HEK293 (cell line): ENCODE measurements around the gene SEMA3G.

Experiments used
- CTCF ChIA-PET: fragments of 350-600 bp; formaldehyde crosslinking; extraction: SDS; loops from one replicate; lab custom pipeline; 2021; ENCODE audit warnings: antibody characterized with exemption; lab: Yijun Ruan, JAX
- POLR2A ChIA-PET: fragments of 300-600 bp; formaldehyde crosslinking; extraction: SDS; loops from one replicate; lab custom pipeline; 2020; ENCODE audit warnings: antibody characterized with exemption, inconsistent platforms; lab: Yijun Ruan, JAX
- H3K27ac ChIP-seq: fragments of 200-500 bp; sonication (Bioruptor generic); 2 replicates; pipeline ENCODE4 v1.5.1; 2014; ENCODE audit warnings: low read depth, low read length, control low read depth, inconsistent platforms; ENCODE audit errors: extremely low read depth
- H3K36me3 ChIP-seq, 2 experiments: fragments of 200-500 bp in 1 of 2; sonication (Bioruptor generic) in 1 of 2; 1 replicate in 1 of 2; 2 replicates in 1 of 2; pipeline ENCODE4 v1.5.1; 2014 to 2017; ENCODE audit warnings: inconsistent platforms in 2 of 2, low read length in 2 of 2; ENCODE audit not compliant: control insufficient read depth in 2 of 2, insufficient read depth in 1 of 2
- H3K4me1 ChIP-seq: fragments of 200-500 bp; sonication (Bioruptor generic); 2 replicates; pipeline ENCODE4 v1.5.1; 2014; ENCODE audit warnings: mild to moderate bottlenecking, low read length, inconsistent platforms; ENCODE audit not compliant: control insufficient read depth, insufficient read depth
- H3K4me3 ChIP-seq: 2 replicates; pipeline ENCODE4 v1.5.1; 2011; ENCODE audit warnings: low read depth, mild to moderate bottlenecking, control low read depth, low read length, moderate library complexity
- H3K9me3 ChIP-seq: fragments of 200-500 bp; sonication (Bioruptor generic); 2 replicates; pipeline ENCODE4 v1.5.1; 2014; ENCODE audit warnings: low read depth, low read length, inconsistent platforms; ENCODE audit not compliant: control insufficient read depth, insufficient read depth
- EGR2 ChIP-seq: fragments of 450-650 bp; formaldehyde crosslinking; IDR thresholded peaks from 2 replicates; pipeline ENCODE4 v1.5.1; 2016; ENCODE audit warnings: low read depth, missing biosample characterization, missing genetic modification characterization
- GLIS2 ChIP-seq: fragments of 450-650 bp; formaldehyde crosslinking; IDR thresholded peaks from 2 replicates; pipeline ENCODE4 v1.5.1; 2016; ENCODE audit warnings: missing biosample characterization, missing genetic modification characterization
- SP2 ChIP-seq: fragments of 450-650 bp; formaldehyde crosslinking; IDR thresholded peaks from 2 replicates; pipeline ENCODE4 v1.5.1; 2016; ENCODE audit warnings: missing biosample characterization, missing genetic modification characterization
- WT1 ChIP-seq: fragments of 450-650 bp; formaldehyde crosslinking; IDR thresholded peaks from 2 replicates; pipeline ENCODE4 v1.5.1; 2016; ENCODE audit warnings: missing biosample characterization, missing genetic modification characterization
- YY1 ChIP-seq: fragments of 450-650 bp; formaldehyde crosslinking; IDR thresholded peaks from 2 replicates; pipeline ENCODE4 v1.5.1; 2018; ENCODE audit warnings: missing biosample characterization, missing genetic modification characterization
- ZNF133 ChIP-seq: fragments of 450-650 bp; formaldehyde crosslinking; IDR thresholded peaks from 2 replicates; pipeline ENCODE4 v1.5.1; 2016; ENCODE audit warnings: missing biosample characterization, missing genetic modification characterization
- ZNF354C ChIP-seq: fragments of 450-650 bp; formaldehyde crosslinking; IDR thresholded peaks from 2 replicates; pipeline ENCODE4 v1.5.1; 2016; ENCODE audit warnings: missing biosample characterization, missing genetic modification characterization, low read depth, borderline replicate concordance
- ZNF518A ChIP-seq: fragments of 450-650 bp; formaldehyde crosslinking; conservative IDR thresholded peaks from 2 replicates; pipeline ENCODE4 v1.5.1; 2016; ENCODE audit warnings: low read depth, missing biosample characterization, missing genetic modification characterization
- ZNF560 ChIP-seq: fragments of 450-650 bp; formaldehyde crosslinking; IDR thresholded peaks from 2 replicates; pipeline ENCODE4 v1.5.1; 2017; ENCODE audit warnings: missing biosample characterization, missing genetic modification characterization, borderline replicate concordance
- ZNF596 ChIP-seq: fragments of 450-650 bp; IDR thresholded peaks from 2 replicates; pipeline ENCODE4 v1.5.0; 2018; ENCODE audit warnings: missing biosample characterization, mild to moderate bottlenecking, missing genetic modification characterization, moderate library complexity
- ZNF660 ChIP-seq: fragments of 450-650 bp; IDR thresholded peaks from 2 replicates; pipeline ENCODE4 v1.5.1; 2018; ENCODE audit warnings: missing biosample characterization, mild to moderate bottlenecking, missing genetic modification characterization
- ZNF830 ChIP-seq: fragments of 450-650 bp; IDR thresholded peaks from 2 replicates; pipeline ENCODE4 v1.5.0; 2018; ENCODE audit warnings: missing biosample characterization, missing genetic modification characterization, low read depth, mild to moderate bottlenecking, moderate library complexity
- TF ChIP-seq, protein P1 (sequence below): fragments of 450-650 bp; formaldehyde crosslinking; IDR thresholded peaks from 2 replicates; pipeline ENCODE4 v1.5.1; 2016; ENCODE audit warnings: missing biosample characterization, missing genetic modification characterization
- TF ChIP-seq, protein P2 (sequence below): fragments of 450-650 bp; formaldehyde crosslinking; IDR thresholded peaks from 2 replicates; pipeline ENCODE4 v1.5.1; 2016; ENCODE audit warnings: missing biosample characterization, missing genetic modification characterization

Gene SEMA3G

GRCh38 chr3:52435246-52436101 lies 9.4 kb downstream of the SEMA3G start:
- no peak overlapping the region for H3K27ac ChIP-seq
- ChIA-PET POLR2A (no interaction called here), CTCF (interaction anchor here (0.7 to 7.4 kb wide), 2 partner anchors 10 to 12 kb away, joined by 3 to 59 read pairs; partner anchors contain the start of gene SEMA3G)
- H3K36me3 ChIP-seq, result no peaks in the 10 kb centered on the region
- no peak overlapping the region for H3K4me3 ChIP-seq
- no peaks in the 10 kb centered on the region for H3K4me1 ChIP-seq
- no peaks in the 10 kb centered on the region for H3K9me3 ChIP-seq
- TF ChIP-seq ZNF830 (tag by site-specific recombination) (no peak), WT1 (tag by site-specific recombination) (no peak), ZNF133 (no peak), YY1 (tag by site-specific recombination) (no peak), SP2 (tag by site-specific recombination) (no peak), ZNF560 (tag by site-specific recombination) (no peak), ZNF596 (no peak), ZNF660 (tag by site-specific recombination) (no peak), GLIS2 (tag by site-specific recombination) (no peak), ZNF518A (no peak), ZNF354C (tag by site-specific recombination) (no peak)
- TF ChIP-seq, protein P1, sequence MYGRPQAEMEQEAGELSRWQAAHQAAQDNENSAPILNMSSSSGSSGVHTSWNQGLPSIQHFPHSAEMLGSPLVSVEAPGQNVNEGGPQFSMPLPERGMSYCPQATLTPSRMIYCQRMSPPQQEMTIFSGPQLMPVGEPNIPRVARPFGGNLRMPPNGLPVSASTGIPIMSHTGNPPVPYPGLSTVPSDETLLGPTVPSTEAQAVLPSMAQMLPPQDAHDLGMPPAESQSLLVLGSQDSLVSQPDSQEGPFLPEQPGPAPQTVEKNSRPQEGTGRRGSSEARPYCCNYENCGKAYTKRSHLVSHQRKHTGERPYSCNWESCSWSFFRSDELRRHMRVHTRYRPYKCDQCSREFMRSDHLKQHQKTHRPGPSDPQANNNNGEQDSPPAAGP (tag by site-specific recombination), result no peak

DNA sequence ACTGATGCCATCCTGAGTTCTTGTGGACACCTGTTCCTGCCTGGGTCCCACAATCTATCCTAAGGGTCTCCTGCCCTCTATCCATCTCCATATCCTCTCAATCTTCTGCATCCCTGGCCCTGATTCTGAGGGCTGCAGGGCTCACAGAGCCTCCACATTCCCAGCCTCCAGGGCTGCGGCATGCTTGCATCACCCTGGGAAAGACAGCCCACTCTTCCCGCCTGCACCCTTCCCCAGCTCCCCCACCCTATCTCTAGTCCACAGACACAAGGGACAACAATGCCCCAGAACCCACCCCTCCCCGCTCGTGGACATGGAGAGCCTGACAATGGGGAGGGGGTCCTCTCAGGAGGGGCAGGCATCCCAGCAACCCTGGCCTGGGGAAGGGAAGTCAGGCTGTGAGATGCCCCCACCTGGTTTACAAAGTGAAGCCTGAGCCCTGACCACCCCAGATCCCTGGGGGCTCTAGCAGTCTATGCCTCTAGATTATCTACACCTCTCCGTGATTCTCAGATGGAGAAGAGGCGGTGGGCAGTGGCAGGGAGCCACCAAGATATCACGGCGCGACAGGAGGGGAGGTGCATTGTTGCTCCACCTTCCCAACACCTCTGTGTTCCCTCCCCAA lies 10.3 kb downstream of the SEMA3G start:
- H3K9me3 ChIP-seq, result no peaks in the 10 kb centered on the region
- CTCF ChIA-PET, result interaction anchor here (0.6 to 7.4 kb wide), 3 partner anchors 13 to 282 kb away, joined by 3 to 59 read pairs (median 3); partner anchors contain the start of gene SEMA3G
- H3K4me3 ChIP-seq, result no peak overlapping the region
- TF ChIP-seq, protein P2, sequence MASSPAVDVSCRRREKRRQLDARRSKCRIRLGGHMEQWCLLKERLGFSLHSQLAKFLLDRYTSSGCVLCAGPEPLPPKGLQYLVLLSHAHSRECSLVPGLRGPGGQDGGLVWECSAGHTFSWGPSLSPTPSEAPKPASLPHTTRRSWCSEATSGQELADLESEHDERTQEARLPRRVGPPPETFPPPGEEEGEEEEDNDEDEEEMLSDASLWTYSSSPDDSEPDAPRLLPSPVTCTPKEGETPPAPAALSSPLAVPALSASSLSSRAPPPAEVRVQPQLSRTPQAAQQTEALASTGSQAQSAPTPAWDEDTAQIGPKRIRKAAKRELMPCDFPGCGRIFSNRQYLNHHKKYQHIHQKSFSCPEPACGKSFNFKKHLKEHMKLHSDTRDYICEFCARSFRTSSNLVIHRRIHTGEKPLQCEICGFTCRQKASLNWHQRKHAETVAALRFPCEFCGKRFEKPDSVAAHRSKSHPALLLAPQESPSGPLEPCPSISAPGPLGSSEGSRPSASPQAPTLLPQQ (tag by site-specific recombination), result no peak
- TF ChIP-seq EGR2 (tag by site-specific recombination), result 0 out of 2 replicates have a peak, but pooled peaks have one; percentile 15
- POLR2A ChIA-PET, result no interaction called here
- H3K4me1 ChIP-seq, result no peaks in the 10 kb centered on the region
- H3K27ac ChIP-seq, result no peak overlapping the region
- no peaks in the 10 kb centered on the region for H3K36me3 ChIP-seq
